Thoracic aorta (tissue), 2 donors: ENCODE data around the gene CFAP126. TPM values are rescaled to one million over a fixed set of nuclear protein-coding genes. Genes with fewer than 3 reads are reported as not detected.

Experiments
- ATAC-seq: fragments of 150-250 bp; one replicate; pipeline ENCODE4 v1.8.0; 2017; ENCODE audit warnings: low read depth; ENCODE audit not compliant: insufficient number of reproducible peaks, low FRiP score
- DNase-seq: peaks from one replicate; pipeline ENCODE4 v3.0.0-alpha.2; 2020; ENCODE audit warnings: low spot score
- H3K27ac ChIP-seq, 2 donors: fragments of 200-600 bp; sonication (generic); 1 replicate in 1 of 2; 2 replicates in 1 of 2; pipeline ENCODE4 v1.5.1; 2016; ENCODE audit warnings: mild to moderate bottlenecking in 2 of 2, moderate library complexity in 2 of 2
- H3K27me3 ChIP-seq: fragments of 200-600 bp; sonication (generic); replicated peaks from 2 replicates; pipeline ENCODE4 v1.6.0; 2016; ENCODE audit warnings: mild to moderate bottlenecking; ENCODE audit not compliant: insufficient read depth
- H3K36me3 ChIP-seq: fragments of 200-600 bp; sonication (generic); one replicate; pipeline ENCODE4 v1.5.1; 2016
- H3K4me1 ChIP-seq, 2 donors: fragments of 200-600 bp; sonication (generic); 1 replicate in 1 of 2; 2 replicates in 1 of 2; pipeline versions ENCODE4 v1.5.1 to v1.6.0; 2016; ENCODE audit warnings: low read depth in 2 of 2, mild to moderate bottlenecking in 1 of 2; ENCODE audit not compliant: control insufficient read depth in 1 of 2
- H3K4me3 ChIP-seq: fragments of 200-600 bp; sonication (generic); 2 replicates; pipeline ENCODE4 v1.5.1; 2016; ENCODE audit warnings: mild to moderate bottlenecking
- H3K9me3 ChIP-seq: fragments of 200-600 bp; sonication (generic); 2 replicates; pipeline ENCODE4 v1.5.1; 2016
- total RNA-seq, 2 donors: library from RNA; depleted of rRNA; stranded (reverse); fragments of >200 nt; gene quantifications; one replicate each; pipeline versions ENCODE4 v1.1.0 to v1.2.3, GENCODE V29; 2016
- TF ChIP-seq, protein P1 (sequence below): fragments of 200-600 bp; sonication (generic); IDR thresholded peaks from one replicate; pipeline ENCODE4 v1.5.1; 2019; ENCODE audit warnings: antibody characterized with exemption

Gene CFAP126
- total RNA-seq, 2 donors from 2014 or later, result not detected

GRCh38 chr1:161374373-161374772 is 6.7 kb upstream of the CFAP126 start:
- DNase-seq (no peak), ATAC-seq (no peak)
- no peaks in the 10 kb centered on the region for H3K27me3 ChIP-seq
- H3K4me1 ChIP-seq, result no peaks in the 10 kb centered on the region
- H3K36me3 ChIP-seq, result no peaks in the 10 kb centered on the region
- H3K27ac ChIP-seq, result no peak overlapping the region
- TF ChIP-seq, protein P1, sequence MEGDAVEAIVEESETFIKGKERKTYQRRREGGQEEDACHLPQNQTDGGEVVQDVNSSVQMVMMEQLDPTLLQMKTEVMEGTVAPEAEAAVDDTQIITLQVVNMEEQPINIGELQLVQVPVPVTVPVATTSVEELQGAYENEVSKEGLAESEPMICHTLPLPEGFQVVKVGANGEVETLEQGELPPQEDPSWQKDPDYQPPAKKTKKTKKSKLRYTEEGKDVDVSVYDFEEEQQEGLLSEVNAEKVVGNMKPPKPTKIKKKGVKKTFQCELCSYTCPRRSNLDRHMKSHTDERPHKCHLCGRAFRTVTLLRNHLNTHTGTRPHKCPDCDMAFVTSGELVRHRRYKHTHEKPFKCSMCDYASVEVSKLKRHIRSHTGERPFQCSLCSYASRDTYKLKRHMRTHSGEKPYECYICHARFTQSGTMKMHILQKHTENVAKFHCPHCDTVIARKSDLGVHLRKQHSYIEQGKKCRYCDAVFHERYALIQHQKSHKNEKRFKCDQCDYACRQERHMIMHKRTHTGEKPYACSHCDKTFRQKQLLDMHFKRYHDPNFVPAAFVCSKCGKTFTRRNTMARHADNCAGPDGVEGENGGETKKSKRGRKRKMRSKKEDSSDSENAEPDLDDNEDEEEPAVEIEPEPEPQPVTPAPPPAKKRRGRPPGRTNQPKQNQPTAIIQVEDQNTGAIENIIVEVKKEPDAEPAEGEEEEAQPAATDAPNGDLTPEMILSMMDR, result no peak
- no peaks in the 10 kb centered on the region for H3K9me3 ChIP-seq
- H3K4me3 ChIP-seq, result no peak overlapping the region

GRCh38 chr1:161373442-161373841 is 5.8 kb upstream of the CFAP126 start:
- Histone ChIP-seq H3K36me3 (no peaks in the 10 kb centered on the region), H3K27ac (no peak overlapping the region), H3K4me3 (no peak overlapping the region), H3K4me1 (peaks cover 0 to under 1% of the 10 kb centered on the region in 2 donors), H3K9me3 (no peaks in the 10 kb centered on the region), H3K27me3 (no peaks in the 10 kb centered on the region)
- ATAC-seq, result no peak
- no peak for DNase-seq
- TF ChIP-seq, protein P1, result no peak

DNA sequence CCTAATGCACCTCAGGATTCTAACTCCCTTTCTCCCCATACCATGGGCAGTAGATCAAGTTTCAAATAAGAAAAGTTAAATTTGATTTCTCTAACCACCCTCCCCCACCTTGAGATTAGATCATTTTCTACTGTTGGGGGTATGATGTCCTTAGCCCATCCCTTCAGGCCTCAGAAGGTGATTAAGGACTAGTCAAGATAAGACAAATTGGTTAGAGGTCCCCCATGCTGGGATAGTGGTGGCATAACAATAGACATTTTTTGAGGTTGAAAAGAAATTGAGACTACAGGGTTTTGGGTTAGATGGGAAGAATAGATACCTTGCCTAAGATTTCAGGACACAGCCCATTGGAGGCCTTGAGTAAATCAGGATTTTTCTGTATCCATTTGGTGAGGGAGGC is 2.5 kb downstream of the CFAP126 start:
- no peak overlapping the region for H3K27ac ChIP-seq
- H3K4me1 ChIP-seq, result peaks cover 0 to 13% of the 10 kb centered on the region in 2 donors
- no peaks in the 10 kb centered on the region for H3K27me3 ChIP-seq
- ATAC-seq, result no peak
- TF ChIP-seq, protein P1, result no peak
- H3K9me3 ChIP-seq, result no peaks in the 10 kb centered on the region
- H3K36me3 ChIP-seq, result peaks cover 7% of the 10 kb centered on the region
- H3K4me3 ChIP-seq, result no peak overlapping the region
- no peak for DNase-seq

- H3K27ac ChIP-seq, result no peak overlapping the region
- peaks cover 7% of the 10 kb centered on the region for H3K36me3 ChIP-seq
- ATAC-seq (no peak), DNase-seq (no peak)
- peaks cover 0 to 13% of the 10 kb centered on the region in 2 donors for H3K4me1 ChIP-seq
- TF ChIP-seq, protein P1, result no peak
- no peaks in the 10 kb centered on the region for H3K27me3 ChIP-seq
- no peak overlapping the region for H3K4me3 ChIP-seq
- H3K9me3 ChIP-seq, result no peaks in the 10 kb centered on the region
Measured at GRCh38 chr1:161364332-161364731, 3.3 kb downstream of the CFAP126 start.

- Histone ChIP-seq H3K36me3 (peaks cover 3% of the 10 kb centered on the region), H3K4me3 (no peak overlapping the region), H3K27me3 (no peaks in the 10 kb centered on the region), H3K27ac (no peak overlapping the region), H3K9me3 (no peaks in the 10 kb centered on the region), H3K4me1 (no peaks in the 10 kb centered on the region)
- TF ChIP-seq, protein P1, result no peak
- no peak for DNase-seq
- no peak for ATAC-seq
Measured at GRCh38 chr1:161359291-161359690, 8.4 kb downstream of the CFAP126 start.
